Fibroblast of the aortic adventitia (primary cell): ENCODE data around the gene KRABD2.

Source experiments
- DNase-seq: peaks from one replicate; pipeline ENCODE4 v3.0.0-alpha.2; 2010; ENCODE audit warnings: low read depth
- H3K4me3 ChIP-seq: 2 replicates; pipeline ENCODE4 v1.5.1; 2011; ENCODE audit warnings: low read depth, mild to moderate bottlenecking, control low read depth, low read length, moderate library complexity
- CTCF ChIP-seq: IDR thresholded peaks from 2 replicates; pipeline ENCODE4 v1.5.1; 2011; ENCODE audit warnings: mild to moderate bottlenecking, low read length, control low read depth, inconsistent platforms; ENCODE audit not compliant: insufficient read depth

Gene KRABD2

GRCh38 chr17:8413938-8414337 is 37.4 kb upstream of the KRABD2 start:
- H3K4me3 ChIP-seq: no peak overlapping the region
- TF ChIP-seq CTCF: no peak
- DNase-seq: no peak

DNA sequence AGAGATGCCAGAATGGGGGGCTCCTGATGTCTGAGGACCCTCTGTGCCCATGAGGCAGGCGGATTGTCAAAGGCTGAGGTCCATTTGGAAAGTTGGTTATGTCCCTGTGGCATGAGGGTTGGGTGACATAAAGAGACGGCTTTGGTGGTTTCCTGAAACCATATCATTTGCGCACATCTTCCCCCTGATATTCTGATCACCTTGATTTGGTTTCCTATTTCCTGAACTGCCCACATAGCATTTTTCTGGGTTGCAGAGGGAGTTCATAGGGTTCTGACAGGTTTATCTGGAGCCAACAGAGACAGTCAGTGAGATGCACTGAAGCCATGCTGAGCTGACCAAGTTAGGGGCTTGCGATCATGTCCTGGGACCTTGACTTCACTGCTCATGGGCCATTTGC is 36.8 kb upstream of the KRABD2 start:
- no peak for DNase-seq
- no peak overlapping the region for H3K4me3 ChIP-seq
- TF ChIP-seq CTCF: no peak

DNA sequence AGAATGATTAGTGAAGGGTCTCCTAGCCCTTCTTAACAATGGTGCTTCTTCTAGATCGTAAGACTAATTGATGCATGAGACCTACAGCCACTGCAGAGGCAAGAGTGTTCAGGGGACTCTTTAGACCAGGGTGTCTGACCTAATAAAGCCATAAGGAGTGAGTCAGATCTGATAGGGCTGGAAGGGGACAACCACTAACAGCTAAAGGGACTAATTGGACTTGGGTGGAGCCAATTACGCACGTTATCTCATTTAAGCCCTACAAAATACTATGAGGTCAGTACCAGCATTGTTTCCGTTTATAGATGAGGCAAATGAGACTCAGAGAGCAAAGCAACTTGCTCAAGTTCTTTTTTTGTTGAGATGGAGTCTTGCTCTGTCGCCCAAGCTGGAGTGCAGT is 35.6 kb upstream of the KRABD2 start:
- H3K4me3 ChIP-seq: no peak overlapping the region
- TF ChIP-seq CTCF: no peak
- no peak for DNase-seq

- H3K4me3 ChIP-seq: no peak overlapping the region
- no peak for TF ChIP-seq CTCF
- DNase-seq: no peak
Measured at GRCh38 chr17:8410883-8411238, 34.4 kb upstream of the KRABD2 start.

GRCh38 chr17:8409966-8410882 is 33.7 kb upstream of the KRABD2 start:
- TF ChIP-seq CTCF: peak; percentile 79
- peak; percentile 92 for DNase-seq
- no peak overlapping the region for H3K4me3 ChIP-seq

- DNase-seq: no peak
- H3K4me3 ChIP-seq: no peak overlapping the region
- TF ChIP-seq CTCF: no peak
Measured at GRCh38 chr17:8408371-8408770, 31.9 kb upstream of the KRABD2 start.
